ENCODE measurements around the gene NTSR2.

The NTSR2 gene

GRCh38 chr2:11617984-11618707 is 51.8 kb downstream of the NTSR2 start:
- no peak for DNase-seq (ENCODE audit: low read depth)
- no peak for TF ChIP-seq CTCF (conservative IDR thresholded peaks at IDR 0.05; ENCODE audit: low read length)
- no peak overlapping the region for H3K4me3 ChIP-seq (ENCODE audit: low read length)

GRCh38 chr2:11617527-11617926 is 52.5 kb downstream of the NTSR2 start:
- no peak overlapping the region for H3K4me3 ChIP-seq (ENCODE audit: low read length)
- no peak for TF ChIP-seq CTCF (conservative IDR thresholded peaks at IDR 0.05; ENCODE audit: low read length)
- no peak for DNase-seq (ENCODE audit: low read depth)

- TF ChIP-seq CTCF (conservative IDR thresholded peaks at IDR 0.05; ENCODE audit: low read length): no peak
- H3K4me3 ChIP-seq (ENCODE audit: low read length): no peak overlapping the region
- DNase-seq (ENCODE audit: low read depth): no peak
Measured at GRCh38 chr2:11616851-11617415, 53.1 kb downstream of the NTSR2 start.

- no peak overlapping the region for H3K4me3 ChIP-seq (ENCODE audit: low read length)
- no peak for DNase-seq (ENCODE audit: low read depth)
- TF ChIP-seq CTCF (conservative IDR thresholded peaks at IDR 0.05; ENCODE audit: low read length): no peak
Measured at GRCh38 chr2:11616097-11616687, 53.8 kb downstream of the NTSR2 start.

GRCh38 chr2:11615209-11615608 is 54.8 kb downstream of the NTSR2 start:
- no peak for DNase-seq (ENCODE audit: low read depth)

GRCh38 chr2:11613297-11613696 is 56.7 kb downstream of the NTSR2 start:
- H3K4me3 ChIP-seq (ENCODE audit: low read length): no peak overlapping the region
- TF ChIP-seq CTCF (conservative IDR thresholded peaks at IDR 0.05; ENCODE audit: low read length): no peak
- no peak for DNase-seq (ENCODE audit: low read depth)

More at GRCh38 chr2:11615209-11615608, 54.8 kb downstream of the NTSR2 start:
- TF ChIP-seq CTCF (conservative IDR thresholded peaks at IDR 0.05; ENCODE audit: low read length): no peak
- H3K4me3 ChIP-seq (ENCODE audit: low read length): no peak overlapping the region
